Measurements from ENCODE around the gene ENAH.

The ENAH gene

GRCh38 chr1:225601902-225602589, 50.9 kb downstream of the ENAH start:
- DNase-seq: no peak

- no peak for DNase-seq
These were observed 54.1 kb downstream of the ENAH start for GRCh38 chr1:225598847-225599246.

- no peak for DNase-seq
These were observed 54.9 kb downstream of the ENAH start for GRCh38 chr1:225597926-225598575.

GRCh38 chr1:225596736-225597135, 56.2 kb downstream of the ENAH start:
- no peak for DNase-seq

GRCh38 chr1:225595974-225596551, 56.9 kb downstream of the ENAH start:
- no peak for DNase-seq

- no peak for DNase-seq
These were observed 57.5 kb downstream of the ENAH start for GRCh38 chr1:225595452-225595851.

GRCh38 chr1:225593414-225593813, 59.5 kb downstream of the ENAH start:
- no peak for DNase-seq

- no peak for DNase-seq
These were observed 60.4 kb downstream of the ENAH start for GRCh38 chr1:225592362-225593025.

- DNase-seq: no peak
These were observed 65.6 kb downstream of the ENAH start for GRCh38 chr1:225587310-225587709.

GRCh38 chr1:225581186-225581585, 71.7 kb downstream of the ENAH start:
- no peak for DNase-seq

GRCh38 chr1:225580238-225581099, 72.5 kb downstream of the ENAH start:
- no peak for DNase-seq

GRCh38 chr1:225578251-225578977, 74.5 kb downstream of the ENAH start:
- no peak for DNase-seq

- no peak for DNase-seq
These were observed 75.7 kb downstream of the ENAH start for GRCh38 chr1:225577241-225577640.

GRCh38 chr1:225573216-225573615, 79.7 kb downstream of the ENAH start:
- DNase-seq: no peak

- no peak for DNase-seq
These were observed 80.5 kb downstream of the ENAH start for GRCh38 chr1:225572422-225572821.

- DNase-seq: no peak
These were observed 85.1 kb downstream of the ENAH start for GRCh38 chr1:225567789-225568188.

GRCh38 chr1:225565847-225566246, 87.1 kb downstream of the ENAH start:
- DNase-seq: no peak

- no peak for DNase-seq
These were observed 91.2 kb downstream of the ENAH start for GRCh38 chr1:225561675-225562074.

- DNase-seq: no peak
These were observed 93.0 kb downstream of the ENAH start for GRCh38 chr1:225559902-225560301.

- DNase-seq: no peak
These were observed 93.6 kb downstream of the ENAH start for GRCh38 chr1:225559326-225559725.

GRCh38 chr1:225556694-225557093, 96.2 kb downstream of the ENAH start:
- no peak for DNase-seq

- DNase-seq: no peak
These were observed 97.1 kb downstream of the ENAH start for GRCh38 chr1:225555821-225556220.

Data from 8988T (cell line).